Tibial nerve (tissue), 4 donors: ENCODE results near the gene FAM9B. TPM values are rescaled to one million over a fixed set of nuclear protein-coding genes. Genes with fewer than 3 reads are reported as not detected.

ENCODE experiments used
- DNase-seq, 2 donors: peaks; one replicate each; pipeline ENCODE4 v3.0.0-alpha.2; 2019; ENCODE audit warnings: low spot score in 2 of 2
- H3K27ac ChIP-seq, 4 donors: fragments of 200-600 bp; sonication (generic) in 3 of 4; one replicate each; pipeline ENCODE4 v1.5.1; 2017 to 2019; ENCODE audit warnings: mild to moderate bottlenecking in 1 of 4
- H3K27me3 ChIP-seq, 2 donors: fragments of 200-600 bp; sonication (generic) in 1 of 2; one replicate each; pipeline versions ENCODE4 v1.5.1 to v1.6.0; 2017 to 2019
- H3K36me3 ChIP-seq, 3 donors: fragments of 200-600 bp; sonication (generic); one replicate each; pipeline ENCODE4 v1.5.1; 2018 to 2019
- H3K4me1 ChIP-seq, 4 donors: fragments of 200-600 bp; sonication (generic) in 3 of 4; one replicate each; pipeline ENCODE4 v1.5.1; 2017 to 2019
- H3K4me3 ChIP-seq, 4 donors: fragments of 200-600 bp; sonication (generic) in 3 of 4; one replicate each; pipeline ENCODE4 v1.5.1; 2017 to 2019; ENCODE audit warnings: mild to moderate bottlenecking in 1 of 4, moderate library complexity in 1 of 4
- H3K9me3 ChIP-seq, 4 donors: fragments of 200-600 bp; sonication (generic) in 3 of 4; one replicate each; pipeline ENCODE4 v1.5.1; 2017 to 2019
- EP300 ChIP-seq, 2 donors: sonication (generic); formaldehyde crosslinking; IDR thresholded peaks; one replicate each; pipeline ENCODE4 v1.6.1; 2017; ENCODE audit warnings: antibody characterized with exemption in 2 of 2, mild to moderate bottlenecking in 1 of 2
- POLR2A ChIP-seq, 2 donors: fragments of 450-650 bp; IDR thresholded peaks; one replicate each; pipeline ENCODE4 v1.6.1; 2017; ENCODE audit warnings: antibody characterized with exemption in 2 of 2, mild to moderate bottlenecking in 2 of 2, moderate library complexity in 2 of 2
- WGBS, 2 donors: methylation state at CpG; one replicate each; pipeline ENCODE4 v1.1.5; 2018; 5-methylcytosine and 5-hydroxymethylcytosine counted together
- total RNA-seq, 4 donors: library from RNA; depleted of rRNA; stranded (reverse); fragments of >200 nt; gene quantifications; one replicate each; pipeline ENCODE4 v1.1.0, GENCODE V29; 2016
- TF ChIP-seq, protein P1 (sequence below), 5 experiments: fragments of 200-600 bp in 3 of 5; fragments of 450-650 bp in 2 of 5; sonication (generic) in 3 of 5; IDR thresholded peaks; one replicate each; pipeline ENCODE4 v1.5.1; 2016 to 2019; ENCODE audit warnings: antibody characterized with exemption in 5 of 5, mild to moderate bottlenecking in 3 of 5, moderate library complexity in 2 of 5

The FAM9B gene
- total RNA-seq, 4 donors from 2014 or later, result not detected

GRCh38 chrX:9069573-9069972, 35.6 kb upstream of the FAM9B start:
- DNase-seq, result no peak
- no peaks in the 10 kb centered on the region for H3K4me1 ChIP-seq
- H3K4me3 ChIP-seq, result no peak overlapping the region
- TF ChIP-seq, protein P1, sequence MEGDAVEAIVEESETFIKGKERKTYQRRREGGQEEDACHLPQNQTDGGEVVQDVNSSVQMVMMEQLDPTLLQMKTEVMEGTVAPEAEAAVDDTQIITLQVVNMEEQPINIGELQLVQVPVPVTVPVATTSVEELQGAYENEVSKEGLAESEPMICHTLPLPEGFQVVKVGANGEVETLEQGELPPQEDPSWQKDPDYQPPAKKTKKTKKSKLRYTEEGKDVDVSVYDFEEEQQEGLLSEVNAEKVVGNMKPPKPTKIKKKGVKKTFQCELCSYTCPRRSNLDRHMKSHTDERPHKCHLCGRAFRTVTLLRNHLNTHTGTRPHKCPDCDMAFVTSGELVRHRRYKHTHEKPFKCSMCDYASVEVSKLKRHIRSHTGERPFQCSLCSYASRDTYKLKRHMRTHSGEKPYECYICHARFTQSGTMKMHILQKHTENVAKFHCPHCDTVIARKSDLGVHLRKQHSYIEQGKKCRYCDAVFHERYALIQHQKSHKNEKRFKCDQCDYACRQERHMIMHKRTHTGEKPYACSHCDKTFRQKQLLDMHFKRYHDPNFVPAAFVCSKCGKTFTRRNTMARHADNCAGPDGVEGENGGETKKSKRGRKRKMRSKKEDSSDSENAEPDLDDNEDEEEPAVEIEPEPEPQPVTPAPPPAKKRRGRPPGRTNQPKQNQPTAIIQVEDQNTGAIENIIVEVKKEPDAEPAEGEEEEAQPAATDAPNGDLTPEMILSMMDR (IDR thresholded peaks at IDR 0.05), result no peak
- TF ChIP-seq POLR2A (IDR thresholded peaks at IDR 0.05), result no peak
- no peak for TF ChIP-seq EP300 (IDR thresholded peaks at IDR 0.05)
- no peak overlapping the region for H3K27ac ChIP-seq
- WGBS, 2 donors, result 65 to 73% methylated on average over 4 to 5 of the region's 5 CpGs
- no peaks in the 10 kb centered on the region for H3K27me3 ChIP-seq
- no peaks in the 10 kb centered on the region for H3K36me3 ChIP-seq
- H3K9me3 ChIP-seq, result no peaks in the 10 kb centered on the region

DNA sequence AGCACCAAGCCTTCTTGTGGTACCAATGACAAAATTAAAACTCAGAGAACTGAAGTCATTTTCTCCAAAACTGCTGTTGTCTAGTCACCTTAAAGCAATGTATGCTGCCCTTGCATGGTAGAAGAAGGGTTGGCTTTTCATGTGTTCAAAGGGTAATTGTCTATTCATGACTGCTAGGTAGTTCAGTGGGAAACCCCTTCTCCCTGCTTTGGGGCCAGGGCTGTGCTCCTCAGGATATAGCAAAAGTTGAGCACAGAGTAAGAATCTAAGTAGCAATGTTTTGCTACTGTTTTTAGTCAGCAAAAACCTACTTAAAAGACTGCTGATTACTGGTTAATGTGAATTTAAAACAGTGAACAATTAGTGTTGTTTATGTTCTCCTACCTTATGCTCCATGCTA, 30.8 kb upstream of the FAM9B start:
- H3K9me3 ChIP-seq, result no peaks in the 10 kb centered on the region
- no peaks in the 10 kb centered on the region for H3K36me3 ChIP-seq
- no peak overlapping the region for H3K4me3 ChIP-seq
- no peak overlapping the region for H3K27ac ChIP-seq
- H3K4me1 ChIP-seq, result no peaks in the 10 kb centered on the region
- DNase-seq, result no peak
- TF ChIP-seq, protein P1 (IDR thresholded peaks at IDR 0.05), result no peak
- TF ChIP-seq EP300 (IDR thresholded peaks at IDR 0.05) (no peak), POLR2A (IDR thresholded peaks at IDR 0.05) (no peak)
- H3K27me3 ChIP-seq, result no peaks in the 10 kb centered on the region

- DNase-seq, result no peak
- Histone ChIP-seq H3K27ac (no peak overlapping the region), H3K36me3 (no peaks in the 10 kb centered on the region), H3K27me3 (no peaks in the 10 kb centered on the region), H3K4me1 (no peaks in the 10 kb centered on the region), H3K4me3 (no peak overlapping the region), H3K9me3 (no peaks in the 10 kb centered on the region)
- WGBS, 2 donors, result 41 to 57% methylated on average over 3 of the region's 3 CpGs
- TF ChIP-seq POLR2A (IDR thresholded peaks at IDR 0.05) (no peak), EP300 (IDR thresholded peaks at IDR 0.05) (no peak)
- TF ChIP-seq, protein P1 (IDR thresholded peaks at IDR 0.05), result no peak
Measured at GRCh38 chrX:9062641-9063040, 28.7 kb upstream of the FAM9B start.

GRCh38 chrX:9055354-9055753, 21.4 kb upstream of the FAM9B start:
- H3K4me3 ChIP-seq, result no peak overlapping the region
- H3K36me3 ChIP-seq, result no peaks in the 10 kb centered on the region
- no peaks in the 10 kb centered on the region for H3K9me3 ChIP-seq
- TF ChIP-seq, protein P1 (IDR thresholded peaks at IDR 0.05), result no peak
- TF ChIP-seq EP300 (IDR thresholded peaks at IDR 0.05) (no peak), POLR2A (IDR thresholded peaks at IDR 0.05) (no peak)
- H3K27me3 ChIP-seq, result no peaks in the 10 kb centered on the region
- 78 to 81% methylated on average over 2 of the region's 2 CpGs for WGBS, 2 donors
- no peak for DNase-seq
- H3K4me1 ChIP-seq, result no peaks in the 10 kb centered on the region
- H3K27ac ChIP-seq, result no peak overlapping the region

DNA sequence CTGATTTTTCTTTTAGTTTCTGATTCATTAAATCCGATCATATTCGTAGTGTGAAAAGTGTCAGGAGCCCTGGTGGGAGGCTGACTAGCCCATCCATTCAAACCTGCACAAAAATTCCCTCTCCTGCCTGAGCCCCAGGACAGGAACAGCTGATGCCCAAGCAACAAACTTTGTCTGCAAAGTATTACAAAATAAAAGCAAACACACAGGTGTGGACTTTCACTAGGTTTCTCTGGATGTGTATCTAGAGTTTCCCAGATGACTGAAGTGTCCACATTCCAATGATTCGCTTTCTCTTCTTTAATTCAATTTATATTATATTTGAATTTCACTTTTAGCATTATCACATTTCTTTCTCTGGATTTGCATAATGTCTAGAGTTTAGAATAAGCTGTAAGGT, 18.2 kb upstream of the FAM9B start:
- H3K27ac ChIP-seq, result no peak overlapping the region
- no peaks in the 10 kb centered on the region for H3K9me3 ChIP-seq
- no peak for DNase-seq
- TF ChIP-seq, protein P1 (IDR thresholded peaks at IDR 0.05), result no peak
- TF ChIP-seq EP300 (IDR thresholded peaks at IDR 0.05) (no peak), POLR2A (IDR thresholded peaks at IDR 0.05) (no peak)
- no peaks in the 10 kb centered on the region for H3K27me3 ChIP-seq
- H3K4me3 ChIP-seq, result no peak overlapping the region
- H3K36me3 ChIP-seq, result no peaks in the 10 kb centered on the region
- 82% methylated on average over 3 of the region's 3 CpGs for WGBS, 2 donors
- H3K4me1 ChIP-seq, result no peaks in the 10 kb centered on the region
